Measurements from ENCODE around the gene CHSY3.

GRCh38 chr5:129938077-129938476 lies 33.8 kb downstream of the CHSY3 start:
- TF ChIP-seq CTCF (IDR thresholded peaks at IDR 0.05) (no peak), POLR2A (IDR thresholded peaks at IDR 0.05) (no peak)
